Right atrium auricular region (tissue), 2 donors: ENCODE results near the gene FCSK. TPM values are rescaled to one million over a fixed set of nuclear protein-coding genes. Genes with fewer than 3 reads are reported as not detected.

Experiments
- DNase-seq: peaks from one replicate; pipeline ENCODE4 v3.0.0-alpha.2; 2019; ENCODE audit warnings: low spot score
- H3K27ac ChIP-seq, 2 donors: fragments of 200-600 bp; sonication (generic); 1 replicate in 1 of 2; 2 replicates in 1 of 2; pipeline ENCODE4 v1.5.1; 2016 to 2019
- H3K27me3 ChIP-seq, 2 donors: fragments of 200-600 bp; sonication (generic); one replicate each; pipeline versions ENCODE4 v1.5.1 to v1.6.0; 2017 to 2019
- H3K36me3 ChIP-seq: fragments of 200-600 bp; sonication (generic); one replicate; pipeline ENCODE4 v1.5.1; 2016
- H3K4me1 ChIP-seq, 2 donors: fragments of 200-600 bp; sonication (generic); one replicate each; pipeline versions ENCODE4 v1.5.1 to v1.6.0; 2017 to 2019
- H3K4me3 ChIP-seq, 2 donors: fragments of 200-600 bp; sonication (generic); 1 replicate in 1 of 2; 2 replicates in 1 of 2; pipeline ENCODE4 v1.5.1; 2017 to 2019; ENCODE audit warnings: mild to moderate bottlenecking in 1 of 2, moderate library complexity in 1 of 2
- H3K9me3 ChIP-seq, 2 donors: fragments of 200-600 bp; sonication (generic); one replicate each; pipeline ENCODE4 v1.5.1; 2019
- total RNA-seq, 2 donors: library from RNA; depleted of rRNA; stranded (reverse); fragments of >200 nt; gene quantifications; one replicate each; pipeline ENCODE4 v1.1.0, GENCODE V29; 2016
- TF ChIP-seq, protein P1 (sequence below), 2 donors: fragments of 200-600 bp; sonication (generic); IDR thresholded peaks; one replicate each; pipeline ENCODE4 v1.5.1; 2019; ENCODE audit warnings: antibody characterized with exemption in 2 of 2

FCSK gene
- total RNA-seq, 2 donors from 2014 or later, result 9.5 to 10.2 TPM

DNA sequence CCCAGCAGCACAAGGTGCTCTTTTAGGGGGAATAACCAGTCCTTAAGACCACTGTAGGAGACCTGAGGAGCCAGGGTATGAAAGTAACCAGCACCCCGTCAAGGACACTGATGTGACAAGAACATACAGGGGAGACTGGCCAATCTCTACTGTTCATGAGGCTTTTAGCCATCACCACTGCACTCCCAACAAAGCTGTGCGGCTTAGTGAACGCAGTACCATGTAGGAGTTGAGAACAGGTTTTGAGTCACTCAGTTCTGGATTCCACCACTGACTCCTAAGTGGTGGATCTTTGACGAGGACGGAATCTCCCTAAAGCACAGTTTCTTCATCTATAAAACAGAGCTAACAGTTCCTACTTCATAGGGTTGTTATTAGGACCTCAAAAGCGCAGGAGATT lies 42.1 kb downstream of the FCSK start:
- H3K27me3 ChIP-seq, result no peaks in the 10 kb centered on the region
- H3K27ac ChIP-seq, result no peak overlapping the region
- no peaks in the 10 kb centered on the region for H3K9me3 ChIP-seq
- TF ChIP-seq, protein P1, sequence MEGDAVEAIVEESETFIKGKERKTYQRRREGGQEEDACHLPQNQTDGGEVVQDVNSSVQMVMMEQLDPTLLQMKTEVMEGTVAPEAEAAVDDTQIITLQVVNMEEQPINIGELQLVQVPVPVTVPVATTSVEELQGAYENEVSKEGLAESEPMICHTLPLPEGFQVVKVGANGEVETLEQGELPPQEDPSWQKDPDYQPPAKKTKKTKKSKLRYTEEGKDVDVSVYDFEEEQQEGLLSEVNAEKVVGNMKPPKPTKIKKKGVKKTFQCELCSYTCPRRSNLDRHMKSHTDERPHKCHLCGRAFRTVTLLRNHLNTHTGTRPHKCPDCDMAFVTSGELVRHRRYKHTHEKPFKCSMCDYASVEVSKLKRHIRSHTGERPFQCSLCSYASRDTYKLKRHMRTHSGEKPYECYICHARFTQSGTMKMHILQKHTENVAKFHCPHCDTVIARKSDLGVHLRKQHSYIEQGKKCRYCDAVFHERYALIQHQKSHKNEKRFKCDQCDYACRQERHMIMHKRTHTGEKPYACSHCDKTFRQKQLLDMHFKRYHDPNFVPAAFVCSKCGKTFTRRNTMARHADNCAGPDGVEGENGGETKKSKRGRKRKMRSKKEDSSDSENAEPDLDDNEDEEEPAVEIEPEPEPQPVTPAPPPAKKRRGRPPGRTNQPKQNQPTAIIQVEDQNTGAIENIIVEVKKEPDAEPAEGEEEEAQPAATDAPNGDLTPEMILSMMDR (IDR thresholded peaks at IDR 0.05), result no peak
- H3K36me3 ChIP-seq, result peaks cover 38% of the 10 kb centered on the region
- no peak for DNase-seq
- no peaks in the 10 kb centered on the region for H3K4me1 ChIP-seq
- no peak overlapping the region for H3K4me3 ChIP-seq

DNA sequence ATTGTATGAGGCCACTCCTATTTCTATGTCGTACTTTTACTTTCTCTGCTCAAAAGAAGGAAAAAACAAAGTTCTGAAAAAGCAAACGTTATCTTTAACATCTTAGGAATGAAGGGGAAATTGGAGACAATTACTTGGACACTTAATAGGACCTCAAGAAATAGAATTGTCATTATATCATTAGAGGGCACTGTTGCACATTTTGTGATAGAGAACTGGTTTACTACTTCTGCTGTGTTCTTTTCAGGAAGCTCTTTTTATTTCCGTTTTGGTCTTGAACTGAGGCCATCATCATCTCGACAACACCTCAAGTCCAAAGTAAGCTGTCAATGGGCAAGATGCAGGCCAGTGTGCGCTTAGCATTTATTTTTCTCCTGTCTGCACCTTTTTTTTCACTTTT lies 54.4 kb downstream of the FCSK start:
- Histone ChIP-seq H3K27ac (no peak overlapping the region), H3K4me3 (no peak overlapping the region), H3K4me1 (no peaks in the 10 kb centered on the region), H3K27me3 (no peaks in the 10 kb centered on the region), H3K9me3 (no peaks in the 10 kb centered on the region), H3K36me3 (peaks cover 64% of the 10 kb centered on the region)
- DNase-seq, result no peak
- TF ChIP-seq, protein P1 (IDR thresholded peaks at IDR 0.05), result no peak

- Histone ChIP-seq H3K9me3 (no peaks in the 10 kb centered on the region), H3K27ac (no peak overlapping the region), H3K4me1 (no peaks in the 10 kb centered on the region), H3K27me3 (no peaks in the 10 kb centered on the region), H3K36me3 (peaks cover 75% of the 10 kb centered on the region), H3K4me3 (no peak overlapping the region)
- TF ChIP-seq, protein P1 (IDR thresholded peaks at IDR 0.05), result no peak
- DNase-seq, result no peak
Observed at GRCh38 chr16:70510216-70510615, 55.8 kb downstream of the FCSK start.

DNA sequence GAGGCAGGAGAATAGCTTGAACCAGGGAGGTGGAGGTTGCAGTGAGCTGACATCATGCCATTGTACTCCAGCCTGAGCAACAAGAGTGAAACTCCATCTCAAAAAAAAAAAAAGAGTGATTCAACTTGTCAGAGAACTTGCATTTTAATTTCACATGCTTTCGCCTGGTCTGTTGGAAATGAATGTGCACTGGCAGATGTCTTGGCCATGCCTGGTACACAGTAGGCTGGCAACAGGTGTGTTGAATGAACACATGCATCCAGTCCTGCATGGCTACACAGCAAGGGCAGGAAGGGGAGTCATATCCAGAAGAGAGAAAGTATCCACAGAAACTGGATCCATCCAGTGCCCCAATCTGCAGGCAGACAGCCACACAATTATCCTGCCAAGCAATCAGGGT lies 57.4 kb downstream of the FCSK start:
- TF ChIP-seq, protein P1 (IDR thresholded peaks at IDR 0.05), result no peak
- Histone ChIP-seq H3K4me3 (no peak overlapping the region), H3K36me3 (peaks cover 89% of the 10 kb centered on the region), H3K4me1 (no peaks in the 10 kb centered on the region), H3K9me3 (no peaks in the 10 kb centered on the region), H3K27ac (no peak overlapping the region), H3K27me3 (no peaks in the 10 kb centered on the region)
- DNase-seq, result no peak

- Histone ChIP-seq H3K4me1 (no peaks in the 10 kb centered on the region), H3K9me3 (no peaks in the 10 kb centered on the region), H3K27me3 (no peaks in the 10 kb centered on the region), H3K4me3 (no peak overlapping the region), H3K27ac (no peak overlapping the region), H3K36me3 (peaks cover 93% of the 10 kb centered on the region)
- TF ChIP-seq, protein P1 (IDR thresholded peaks at IDR 0.05), result no peak
- no peak for DNase-seq
Observed at GRCh38 chr16:70512456-70512855, 58.1 kb downstream of the FCSK start.

DNA sequence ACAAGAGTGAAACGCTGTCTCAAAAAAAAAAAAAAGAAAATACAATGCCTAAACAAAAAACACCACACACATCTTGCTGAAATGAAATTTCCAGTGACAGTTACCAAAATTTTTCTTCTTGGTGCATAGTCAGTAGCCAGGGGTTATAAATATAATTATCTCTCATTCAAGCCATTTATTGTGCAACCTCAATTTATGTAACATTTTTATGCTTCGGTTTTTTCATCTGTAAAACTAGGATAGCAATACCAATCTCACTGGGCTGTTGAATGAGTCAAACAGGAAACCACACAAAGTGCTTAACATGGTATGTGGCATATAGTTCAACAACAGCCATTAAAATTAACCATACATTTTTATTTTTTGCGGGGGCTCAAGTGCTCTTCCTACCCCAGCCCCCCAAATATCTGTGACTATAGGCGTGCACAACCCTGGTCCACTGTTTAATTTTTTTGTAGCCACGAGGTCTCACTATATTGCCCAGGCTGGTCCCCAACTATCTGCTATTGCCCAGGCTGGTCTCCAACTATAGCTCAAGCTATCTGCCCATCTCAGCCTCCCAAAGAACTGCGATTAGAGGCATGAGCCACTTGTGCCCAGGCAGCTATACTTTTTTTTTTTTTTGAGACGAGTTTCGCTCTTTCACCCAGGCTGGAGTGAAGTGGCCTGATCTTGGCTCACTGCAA lies 66.4 kb downstream of the FCSK start:
- Histone ChIP-seq H3K27ac (no peak overlapping the region), H3K9me3 (no peaks in the 10 kb centered on the region), H3K27me3 (no peaks in the 10 kb centered on the region), H3K4me1 (peaks cover 0 to 23% of the 10 kb centered on the region in 2 donors), H3K36me3 (peaks cover 28% of the 10 kb centered on the region), H3K4me3 (no peak overlapping the region)
- no peak for DNase-seq
- TF ChIP-seq, protein P1 (IDR thresholded peaks at IDR 0.05), result no peak
